B cell (primary cell): ENCODE data around the gene ACAP3. TPM values are rescaled to one million over a fixed set of nuclear protein-coding genes. Genes with fewer than 3 reads are reported as not detected.
A peak's percentile ranks its signal among the peaks of the same experiment; 100 is the strongest.

ENCODE experiments used
- ATAC-seq: fragments of 200-7000 bp; cut with Tn5 transposase; one replicate; pipeline ENCODE4 v1.10.0; 2021; ENCODE audit warnings: low read depth, mild to moderate bottlenecking, moderate number of reproducible peaks, moderate library complexity
- CTCF ChIA-PET: fragments of 350-600 bp; sonication (Branson Sonifier 250); formaldehyde crosslinking; loops from one replicate; lab custom pipeline; 2021; ENCODE audit warnings: antibody characterized with exemption, inconsistent platforms; lab: Charles Lee
- POLR2A ChIA-PET: fragments of 350-600 bp; sonication (Branson Sonifier 250); formaldehyde crosslinking; loops from one replicate; lab custom pipeline; 2021; ENCODE audit warnings: antibody characterized with exemption; lab: Charles Lee
- DNase-seq: peaks from one replicate; pipeline ENCODE4 v3.0.0; 2013
- H2AFZ ChIP-seq: 2 replicates; pipeline ENCODE4 v1.6.1; 2012; ENCODE audit warnings: mild to moderate bottlenecking, low read depth, low read length; ENCODE audit not compliant: insufficient read depth, poor library complexity, severe bottlenecking
- H3K27ac ChIP-seq, 2 donors: 1 replicate in 1 of 2; 2 replicates in 1 of 2; pipeline ENCODE4 v1.5.1; 2012 to 2013; ENCODE audit warnings: low read length in 2 of 2, mild to moderate bottlenecking in 2 of 2, moderate library complexity in 1 of 2
- H3K27me3 ChIP-seq, 4 experiments: fragments of 200-600 bp in 1 of 4; sonication (generic) in 1 of 4; replicated peaks in 1 of 4; 1 replicate in 2 of 4; 2 replicates in 2 of 4; pipeline versions ENCODE4 v1.6.1 to v1.7.0; 2013 to 2016; ENCODE audit warnings: low read length in 3 of 4, mild to moderate bottlenecking in 2 of 4, mixed read lengths in 1 of 4, moderate library complexity in 1 of 4; ENCODE audit not compliant: insufficient read depth in 4 of 4, control insufficient read depth in 3 of 4; ENCODE audit errors: control extremely low read depth in 1 of 4
- H3K36me3 ChIP-seq, 2 experiments: replicated peaks in 1 of 2; 1 replicate in 1 of 2; 2 replicates in 1 of 2; pipeline versions ENCODE4 v1.6.1 to v1.7.1; 2013; ENCODE audit warnings: low read length in 1 of 2; ENCODE audit not compliant: insufficient read depth in 2 of 2, control insufficient read depth in 1 of 2; ENCODE audit errors: control extremely low read depth in 1 of 2, extremely low read depth in 1 of 2
- H3K4me1 ChIP-seq, 2 donors: fragments of 200-600 bp in 1 of 2; sonication (generic) in 1 of 2; 1 replicate in 1 of 2; 2 replicates in 1 of 2; pipeline versions ENCODE4 v1.5.1 to v1.6.1; 2013 to 2017; ENCODE audit warnings: low read length in 2 of 2; ENCODE audit not compliant: control insufficient read depth in 2 of 2, insufficient read depth in 2 of 2
- H3K4me2 ChIP-seq: replicated peaks from 2 replicates; pipeline ENCODE3; 2012; ENCODE audit warnings: mild to moderate bottlenecking, low read depth, low read length; ENCODE audit not compliant: poor library complexity, severe bottlenecking
- H3K4me3 ChIP-seq, 5 experiments: fragments of 200-600 bp in 1 of 5; sonication (generic) in 1 of 5; 1 replicate in 3 of 5; 2 replicates in 2 of 5; pipeline versions ENCODE4 v1.5.1 to v1.7.0; 2011 to 2016; ENCODE audit warnings: low read length in 4 of 5, mild to moderate bottlenecking in 4 of 5, low read depth in 2 of 5, control low read depth in 1 of 5, moderate library complexity in 1 of 5; ENCODE audit not compliant: insufficient read depth in 1 of 5; ENCODE audit errors: control extremely low read depth in 1 of 5, extremely low read depth in 1 of 5
- H3K79me2 ChIP-seq: fragments of 200-600 bp; sonication (generic); one replicate; pipeline ENCODE4 v1.6.0; 2016; ENCODE audit warnings: low read length; ENCODE audit not compliant: control insufficient read depth, insufficient read depth
- H3K9ac ChIP-seq: fragments of 200-600 bp; sonication (generic); 2 replicates; pipeline ENCODE4 v1.6.1; 2017; ENCODE audit warnings: mild to moderate bottlenecking, low read length, moderate library complexity
- H3K9me3 ChIP-seq, 3 donors: one replicate each; pipeline versions ENCODE4 v1.6.1 to v1.7.1; 2013; ENCODE audit warnings: low read length in 2 of 3; ENCODE audit not compliant: control insufficient read depth in 2 of 3, insufficient read depth in 1 of 3; ENCODE audit errors: control extremely low read depth in 1 of 3
- H4K20me1 ChIP-seq: 2 replicates; pipeline ENCODE4 v1.6.0; 2012; ENCODE audit warnings: mild to moderate bottlenecking, low read length; ENCODE audit not compliant: insufficient read depth, control insufficient read depth, poor library complexity, severe bottlenecking
- H3K27ac Mint-ChIP-seq: one replicate; pipeline ENCODE4 v1.8.0; 2021; ENCODE audit warnings: mixed read lengths
- H3K27me3 Mint-ChIP-seq: one replicate; pipeline ENCODE4 v1.8.0; 2021; ENCODE audit warnings: mixed read lengths
- H3K4me1 Mint-ChIP-seq: one replicate; pipeline ENCODE4 v1.8.0; 2021; ENCODE audit warnings: mixed read lengths
- H3K4me3 Mint-ChIP-seq: one replicate; pipeline ENCODE4 v1.8.0; 2021; ENCODE audit warnings: mixed read lengths
- H3K9me3 Mint-ChIP-seq: one replicate; pipeline ENCODE4 v1.8.0; 2022; ENCODE audit warnings: mixed read lengths; ENCODE audit not compliant: insufficient read depth
- CTCF ChIP-seq: fragments of 200-600 bp; IDR thresholded peaks from one replicate; pipeline ENCODE4 v1.8.0; 2022; ENCODE audit warnings: antibody characterized with exemption, mild to moderate bottlenecking
- EZH2 ChIP-seq: IDR thresholded peaks from 2 replicates; pipeline ENCODE4 v1.6.1; 2012; ENCODE audit warnings: borderline replicate concordance, low read depth, mild to moderate bottlenecking, moderate library complexity, low read length; ENCODE audit not compliant: insufficient read depth, poor library complexity, severe bottlenecking
- WGBS: methylation state at CpG from one replicate; pipeline ENCODE4 v1.1.5; 2013; ENCODE audit warnings: missing lambda C conversion rate; ENCODE audit not compliant: insufficient coverage; 5-methylcytosine and 5-hydroxymethylcytosine counted together
- intact Hi-C: fragments of 100-400 bp; cut with micrococcal nuclease; formaldehyde crosslinking; loops from one replicate; pipeline ENCODE4 v1.10.0; 2022
- polyA plus RNA-seq: library from polyadenylated mRNA; depleted of rRNA; stranded (reverse); fragments of >200 nt; gene quantifications from 2 replicates; pipeline ENCODE4 v1.2.3, GENCODE V29; 2012
- total RNA-seq, 2 donors: library from RNA; stranded (reverse); fragments of 120-200 nt in 1 of 2; gene quantifications; 1 replicate in 1 of 2; 2 replicates in 1 of 2; pipeline versions ENCODE4 v1.2.3 to v1.2.4, GENCODE V29; 2013 to 2022

ACAP3 gene
- total and polyA plus RNA-seq, 2 donors (not counting 1 experiment from before 2014, with no cell fraction given), result 40.7 to 124 TPM

GRCh38 chr1:1324524-1325287 lies 17.0 kb upstream of the ACAP3 start, which contains the start of the genes CPTP and INTS11:
TSS of gene CPTP (plus strand) at chr1:1324802. CDS start at chr1:1326911, 2,109 bp downstream.
TSS of gene INTS11 (minus strand) at chr1:1324660. CDS start at chr1:1324608, 52 bp downstream.
- TF ChIP-seq EZH2 (no peak), CTCF (no peak)
- POLR2A ChIA-PET, result no interaction called here

More at GRCh38 chr1:1324524-1325287, 17.0 kb upstream of the ACAP3 start, which contains the start of the genes CPTP and INTS11:
- H3K9me3 ChIP-seq, result peaks cover 0 to 2% (median 0%) of the 10 kb centered on the region in 3 donors
- peaks cover 51% of the 10 kb centered on the region for H4K20me1 ChIP-seq
- intact Hi-C loops, result loop anchor here (1.0 kb wide), 4 partner anchors 16 to 208 kb away; partner anchors contain the start of genes C1orf159, DVL1, PUSL1 and UBE2J2
- peak within 1 kb of the TSS; percentile 99 for H3K4me2 ChIP-seq
- peak within 1 kb of the TSS; percentile 95 for H3K9ac ChIP-seq
- peak within 1 kb of the TSS; percentile 31 to 84 (median 74) for H3K4me3 ChIP-seq
- H2AFZ ChIP-seq, result peak within 1 kb of the TSS; percentile 84
- ATAC-seq, result peak; percentile 89
- peaks cover 29% of the 10 kb centered on the region for H3K4me1 Mint-ChIP-seq
- H3K9me3 Mint-ChIP-seq, result no peaks in the 10 kb centered on the region
- no peaks in the 10 kb centered on the region for H3K27me3 ChIP-seq
- H3K27me3 Mint-ChIP-seq, result no peaks in the 10 kb centered on the region
- peaks cover 20 to 32% of the 10 kb centered on the region in 2 donors for H3K4me1 ChIP-seq
- H3K79me2 ChIP-seq, result peaks cover 56% of the 10 kb centered on the region
- peak within 1 kb of the TSS; percentile 93 for H3K4me3 Mint-ChIP-seq
- CTCF ChIA-PET, result interaction anchor here (0.8 kb wide), 1 partner anchor 48 kb away, joined by 3 read pairs; no protein-coding TSS in a partner anchor
- under 1% methylated on average over 83 of the region's 84 CpGs for WGBS
- DNase-seq, result peak; percentile 95
- peak within 1 kb of the TSS; percentile 92 for H3K27ac Mint-ChIP-seq
- peak within 1 kb of the TSS; percentile 10 to 75 for H3K27ac ChIP-seq
- H3K36me3 ChIP-seq, result peaks cover 0 to 13% of the 10 kb centered on the region in 2 experiments
